Stomach (tissue), 9 donors: Measurements from ENCODE around the gene CFAP46. TPM values are rescaled to one million over a fixed set of nuclear protein-coding genes. Genes with fewer than 3 reads are reported as not detected.

Experiments
- DNase-seq, 2 donors: peaks; one replicate each; pipeline versions ENCODE4 v3.0.0 to v3.0.0-alpha.2; 2013 to 2019
- H3K27ac ChIP-seq, 5 donors: fragments of 200-600 bp in 4 of 5; sonication (generic) in 4 of 5; one replicate each; pipeline ENCODE4 v1.5.1; 2013 to 2019; ENCODE audit warnings: mild to moderate bottlenecking in 1 of 5, moderate library complexity in 1 of 5
- H3K27me3 ChIP-seq, 3 donors: fragments of 200-600 bp; sonication (generic); one replicate each; pipeline ENCODE4 v1.5.1; 2017 to 2019; ENCODE audit warnings: mixed run types in 1 of 3
- H3K36me3 ChIP-seq, 4 donors: fragments of 200-600 bp; sonication (generic); 1 replicate in 3 of 4; 2 replicates in 1 of 4; pipeline ENCODE4 v1.5.1; 2016 to 2019
- H3K4me1 ChIP-seq, 4 donors: fragments of 200-600 bp; sonication (generic); one replicate each; pipeline ENCODE4 v1.5.1; 2016 to 2019
- H3K4me3 ChIP-seq, 4 donors: fragments of 200-600 bp; sonication (generic) in 3 of 4; one replicate each; pipeline ENCODE4 v1.5.1; 2016 to 2019; ENCODE audit warnings: mild to moderate bottlenecking in 1 of 4
- H3K9me3 ChIP-seq, 4 donors: fragments of 200-600 bp; sonication (generic); one replicate each; pipeline ENCODE4 v1.5.1; 2016 to 2019
- EP300 ChIP-seq: sonication (generic); formaldehyde crosslinking; IDR thresholded peaks from one replicate; pipeline ENCODE4 v1.6.1; 2017; ENCODE audit warnings: antibody characterized with exemption
- POLR2A ChIP-seq, 4 donors: fragments of 450-650 bp; IDR thresholded peaks; one replicate each; pipeline ENCODE4 v1.6.1; 2016; ENCODE audit warnings: antibody characterized with exemption in 4 of 4, control low read depth in 2 of 4, mild to moderate bottlenecking in 1 of 4, moderate library complexity in 1 of 4
- POLR2AphosphoS5 ChIP-seq, 3 donors: sonication (generic); formaldehyde crosslinking; IDR thresholded peaks; one replicate each; pipeline ENCODE4 v1.6.1; 2016; ENCODE audit warnings: antibody characterized with exemption in 3 of 3
- WGBS, 5 donors: extraction: QIAGEN DNeasy Blood & Tissue Kit in 3 of 5; methylation state at CpG; one replicate each; pipeline versions ENCODE4 v1.1.5 to v1.1.7; 2013 to 2018; 5-methylcytosine and 5-hydroxymethylcytosine counted together
- intact Hi-C: fragments of 100-400 bp; cut with DNase I; formaldehyde crosslinking; loops from one replicate; pipeline ENCODE4 v1.15.1; 2023; ENCODE audit warnings: low total_unique reads
- polyA plus RNA-seq, 3 donors: library from polyadenylated mRNA; stranded (reverse); fragments of 200-250 nt; gene quantifications; one replicate each; pipeline ENCODE4 v1.2.3, GENCODE V29; 2013
- total RNA-seq, 5 donors: library from RNA; depleted of rRNA; stranded (reverse); fragments of >200 nt; gene quantifications; one replicate each; pipeline versions ENCODE4 v1.1.0 to v1.2.3, GENCODE V29; 2014 to 2016
- TF ChIP-seq, protein P1 (sequence below), 7 experiments: fragments of 450-650 bp in 4 of 7; fragments of 200-600 bp in 3 of 7; sonication (generic) in 3 of 7; IDR thresholded peaks; one replicate each; pipeline ENCODE4 v1.5.1; 2016 to 2019; ENCODE audit warnings: antibody characterized with exemption in 7 of 7, control low read depth in 2 of 7, mild to moderate bottlenecking in 1 of 7
- donor health status: healthy with polysubstance abuse.
- donor health status: Bipolar disorder and iron deficiency.
- donor health status: healthy.

Gene CFAP46
- total and polyA plus RNA-seq, 8 donors: under 0.01 to 5.8 (median 1.8) TPM; not detected in 1

DNA sequence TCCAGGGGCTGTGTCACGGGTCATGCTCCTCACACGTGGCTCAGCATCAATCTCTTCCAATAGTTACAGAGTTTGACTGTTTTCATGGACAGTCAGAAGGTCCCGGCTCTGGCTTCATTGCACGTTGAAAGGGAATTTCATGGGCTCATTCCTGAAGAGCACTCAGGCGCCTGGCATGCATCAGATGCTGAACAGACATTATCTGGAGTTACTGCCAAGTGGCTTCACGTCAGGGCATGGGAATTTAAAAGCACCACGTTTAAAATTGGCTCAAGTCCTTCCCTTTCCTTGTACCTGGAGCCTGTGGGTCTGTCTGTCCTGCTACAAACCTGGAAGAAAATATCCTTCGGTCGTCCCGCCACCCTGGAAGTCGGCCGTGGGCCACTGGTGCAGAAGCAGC, 50.4 kb downstream of the CFAP46 start:
- intact Hi-C loops: no loop called here
- peak in 1 of 3 donors; percentile 41 for TF ChIP-seq POLR2AphosphoS5 (IDR thresholded peaks at IDR 0.05)
- TF ChIP-seq, protein P1, sequence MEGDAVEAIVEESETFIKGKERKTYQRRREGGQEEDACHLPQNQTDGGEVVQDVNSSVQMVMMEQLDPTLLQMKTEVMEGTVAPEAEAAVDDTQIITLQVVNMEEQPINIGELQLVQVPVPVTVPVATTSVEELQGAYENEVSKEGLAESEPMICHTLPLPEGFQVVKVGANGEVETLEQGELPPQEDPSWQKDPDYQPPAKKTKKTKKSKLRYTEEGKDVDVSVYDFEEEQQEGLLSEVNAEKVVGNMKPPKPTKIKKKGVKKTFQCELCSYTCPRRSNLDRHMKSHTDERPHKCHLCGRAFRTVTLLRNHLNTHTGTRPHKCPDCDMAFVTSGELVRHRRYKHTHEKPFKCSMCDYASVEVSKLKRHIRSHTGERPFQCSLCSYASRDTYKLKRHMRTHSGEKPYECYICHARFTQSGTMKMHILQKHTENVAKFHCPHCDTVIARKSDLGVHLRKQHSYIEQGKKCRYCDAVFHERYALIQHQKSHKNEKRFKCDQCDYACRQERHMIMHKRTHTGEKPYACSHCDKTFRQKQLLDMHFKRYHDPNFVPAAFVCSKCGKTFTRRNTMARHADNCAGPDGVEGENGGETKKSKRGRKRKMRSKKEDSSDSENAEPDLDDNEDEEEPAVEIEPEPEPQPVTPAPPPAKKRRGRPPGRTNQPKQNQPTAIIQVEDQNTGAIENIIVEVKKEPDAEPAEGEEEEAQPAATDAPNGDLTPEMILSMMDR (IDR thresholded peaks at IDR 0.05): no peak
- peak overlapping the region in 1 of 5 donors; percentile 19 for H3K27ac ChIP-seq
- H3K36me3 ChIP-seq: no peaks in the 10 kb centered on the region
- 69 to 81% (median 77%) methylated on average over 12 of the region's 12 CpGs for WGBS, 5 donors
- peak in 1 of 2 donors; percentile 74 for DNase-seq
- no peak overlapping the region for H3K4me3 ChIP-seq
- H3K27me3 ChIP-seq: peaks cover 0 to 60% (median 24%) of the 10 kb centered on the region in 3 donors
- H3K4me1 ChIP-seq: peaks cover 0 to 8% (median 0%) of the 10 kb centered on the region in 4 donors
- H3K9me3 ChIP-seq: no peaks in the 10 kb centered on the region

DNA sequence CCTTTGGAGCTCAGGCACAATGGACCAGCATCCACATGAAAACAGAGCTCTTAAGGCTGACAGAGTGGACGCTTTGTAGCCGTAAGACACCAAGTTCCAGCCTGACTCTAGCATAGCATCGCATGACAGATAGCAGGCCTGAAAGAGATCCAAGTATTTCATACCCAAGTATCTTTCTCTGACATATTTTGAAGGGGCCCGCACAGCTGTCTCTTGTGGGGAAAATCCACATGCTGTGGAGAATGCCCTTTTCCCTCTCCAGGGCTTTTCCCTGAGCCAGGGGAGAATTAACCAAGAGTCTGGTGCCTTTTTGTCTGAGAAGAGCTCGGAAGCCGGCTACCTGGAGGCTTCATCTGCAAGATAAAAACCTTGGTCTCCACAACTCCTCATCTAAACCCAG, 51.0 kb downstream of the CFAP46 start:
- peaks cover 0 to 65% (median 24%) of the 10 kb centered on the region in 3 donors for H3K27me3 ChIP-seq
- H3K36me3 ChIP-seq: no peaks in the 10 kb centered on the region
- H3K4me1 ChIP-seq: peaks cover 0 to 8% (median 0%) of the 10 kb centered on the region in 4 donors
- H3K9me3 ChIP-seq: no peaks in the 10 kb centered on the region
- intact Hi-C loops: no loop called here
- no peak overlapping the region for H3K27ac ChIP-seq
- 78 to 89% (median 84%) methylated on average over 6 of the region's 6 CpGs for WGBS, 5 donors
- TF ChIP-seq, protein P1 (IDR thresholded peaks at IDR 0.05): no peak
- no peak for TF ChIP-seq EP300
- TF ChIP-seq POLR2AphosphoS5 (IDR thresholded peaks at IDR 0.05): no peak
- no peak for TF ChIP-seq POLR2A (IDR thresholded peaks at IDR 0.05)
- DNase-seq: no peak
- H3K4me3 ChIP-seq: no peak overlapping the region

DNA sequence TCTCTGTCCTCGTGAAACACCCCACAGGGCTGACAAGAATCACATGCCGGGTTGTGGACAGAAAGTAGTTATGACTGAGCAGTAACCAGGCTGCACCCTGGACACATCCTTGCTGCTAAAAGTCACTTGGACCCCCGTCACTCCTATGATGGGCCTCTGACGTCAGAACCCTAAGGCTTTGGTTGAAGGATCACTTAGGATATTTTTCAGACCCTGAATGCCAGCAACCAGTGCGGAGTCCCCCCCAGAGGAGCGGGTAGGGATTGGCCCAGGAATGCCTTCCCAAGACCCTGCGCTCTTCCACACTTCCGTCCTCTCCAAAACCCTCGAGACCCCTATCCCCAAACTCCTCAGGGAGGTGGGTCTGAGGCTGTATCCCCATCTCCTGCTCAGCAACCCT, 52.1 kb downstream of the CFAP46 start:
- Histone ChIP-seq H3K4me3 (no peak overlapping the region), H3K27me3 (peaks cover 0 to 68% (median 24%) of the 10 kb centered on the region in 3 donors), H3K4me1 (peaks cover 0 to 8% (median 0%) of the 10 kb centered on the region in 4 donors), H3K9me3 (no peaks in the 10 kb centered on the region), H3K36me3 (no peaks in the 10 kb centered on the region), H3K27ac (no peak overlapping the region)
- TF ChIP-seq, protein P1 (IDR thresholded peaks at IDR 0.05): no peak
- no peak for TF ChIP-seq POLR2AphosphoS5 (IDR thresholded peaks at IDR 0.05)
- no peak for TF ChIP-seq POLR2A (IDR thresholded peaks at IDR 0.05)
- TF ChIP-seq EP300: no peak
- DNase-seq: no peak
- 61 to 73% (median 69%) methylated on average over 9 of the region's 9 CpGs for WGBS, 5 donors
- intact Hi-C loops: no loop called here

DNA sequence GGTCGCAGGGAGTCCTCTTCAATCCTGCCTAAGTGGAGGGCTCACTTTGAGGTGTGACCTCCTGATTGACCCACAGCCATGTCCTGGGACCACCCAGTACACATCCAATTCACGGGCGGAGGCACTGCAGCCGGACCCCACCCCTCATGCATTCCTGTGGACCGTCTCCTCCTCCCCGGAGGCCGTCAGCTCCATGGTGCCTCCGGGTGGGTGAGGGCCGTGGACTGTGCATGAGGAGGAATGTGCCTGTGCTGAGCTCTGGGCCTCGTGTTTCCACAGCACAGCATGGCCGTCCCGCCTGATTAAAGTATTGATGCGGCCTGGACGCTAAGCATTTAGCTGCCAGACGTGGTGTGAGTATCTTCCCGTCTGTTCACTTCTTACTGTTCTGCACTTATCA, 52.8 kb downstream of the CFAP46 start:
- Histone ChIP-seq H3K27me3 (peaks cover 0 to 68% (median 24%) of the 10 kb centered on the region in 3 donors), H3K4me3 (no peak overlapping the region), H3K36me3 (no peaks in the 10 kb centered on the region), H3K27ac (no peak overlapping the region), H3K9me3 (no peaks in the 10 kb centered on the region), H3K4me1 (peaks cover 0 to 8% (median 0%) of the 10 kb centered on the region in 4 donors)
- WGBS, 5 donors: 57 to 66% (median 62%) methylated on average over 8 to 16 of the region's 16 CpGs
- DNase-seq: no peak
- intact Hi-C loops: no loop called here
- TF ChIP-seq, protein P1 (IDR thresholded peaks at IDR 0.05): no peak
- no peak for TF ChIP-seq EP300
- TF ChIP-seq POLR2AphosphoS5 (IDR thresholded peaks at IDR 0.05): no peak
